ENCODE measurements around the gene SPAG6.

- no peak for TF ChIP-seq PATZ1 (CRISPR knock-in tag; IDR thresholded peaks at IDR 0.05; ENCODE audit: borderline replicate concordance)
- TF ChIP-seq CREB5 (CRISPR knock-in tag; IDR thresholded peaks at IDR 0.05; ENCODE audit: low read depth): no peak
- TF ChIP-seq POU6F1 (CRISPR knock-in tag; IDR thresholded peaks at IDR 0.05; ENCODE audit: borderline replicate concordance, low read depth): no peak
- no peak for TF ChIP-seq ZNF8 (CRISPR knock-in tag; IDR thresholded peaks at IDR 0.05)
- TF ChIP-seq ZFP3 (CRISPR knock-in tag; IDR thresholded peaks at IDR 0.05): no peak
- TF ChIP-seq GLIS3 (CRISPR knock-in tag; IDR thresholded peaks at IDR 0.05): no peak
These were observed 81.8 kb downstream of the SPAG6 start for GRCh38 chr10:22427101-22427500.

Measured in SK-N-SH treated with all-trans-retinoic acid at 6 μM for 48 hours (cell line).